Measurements from ENCODE around the gene PAPPA2. TPM values are rescaled to one million over a fixed set of nuclear protein-coding genes. Genes with fewer than 3 reads are reported as not detected.

Gene PAPPA2
- total and polyA plus RNA-seq, 2 of the 8 experiments (the other 6 are each of a cell fraction or from before 2014, with no cell fraction given), result 0.08 to 0.88 TPM

DNA sequence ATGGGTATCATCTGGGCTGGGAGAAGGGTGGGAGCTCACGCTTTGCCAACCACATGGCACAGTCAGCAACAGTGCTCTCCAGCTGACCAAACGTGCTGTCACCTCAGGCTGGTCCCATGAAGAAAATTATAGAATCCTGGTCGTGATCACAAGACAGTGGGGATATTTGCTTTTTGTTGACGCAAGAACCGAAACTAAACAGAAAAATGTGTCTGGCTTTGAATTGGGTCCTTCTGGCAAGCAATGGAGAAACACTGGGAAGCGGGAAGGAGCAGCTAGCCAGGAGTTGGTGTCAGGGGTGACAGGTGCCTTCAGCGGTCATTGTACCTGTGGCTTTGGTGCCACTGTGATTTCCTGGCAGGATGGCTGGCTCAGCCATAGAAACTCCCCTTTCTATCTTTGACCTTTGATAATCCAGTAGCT is 304.8 kb downstream of the PAPPA2 start (continued):
- TF ChIP-seq CTCF (IDR thresholded peaks at IDR 0.05; ENCODE audit: control extremely low read depth in 1 of 3, insufficient read depth in 1 of 3, low read depth in 1 of 3, low read length in 3 of 3) (no peak), RAD21 (IDR thresholded peaks at IDR 0.05 in 1 of 2, conservative IDR thresholded peaks at IDR 0.05 in 1 of 2; ENCODE audit: low read depth in 2 of 2, low read length in 2 of 2) (no peak)
